Fibroblast of peridontal ligament (primary cell): ENCODE data around the gene KRT79.
"Not testable (repeated sequence)": the region's sequence is repeated elsewhere in the genome, so short reads cannot be mapped to it uniquely, and the experiment has no call there.

ENCODE experiments used
- DNase-seq: peaks from one replicate; pipeline ENCODE4 v3.0.0-alpha.2; 2010; ENCODE audit errors: extremely low read depth

Gene KRT79

DNA sequence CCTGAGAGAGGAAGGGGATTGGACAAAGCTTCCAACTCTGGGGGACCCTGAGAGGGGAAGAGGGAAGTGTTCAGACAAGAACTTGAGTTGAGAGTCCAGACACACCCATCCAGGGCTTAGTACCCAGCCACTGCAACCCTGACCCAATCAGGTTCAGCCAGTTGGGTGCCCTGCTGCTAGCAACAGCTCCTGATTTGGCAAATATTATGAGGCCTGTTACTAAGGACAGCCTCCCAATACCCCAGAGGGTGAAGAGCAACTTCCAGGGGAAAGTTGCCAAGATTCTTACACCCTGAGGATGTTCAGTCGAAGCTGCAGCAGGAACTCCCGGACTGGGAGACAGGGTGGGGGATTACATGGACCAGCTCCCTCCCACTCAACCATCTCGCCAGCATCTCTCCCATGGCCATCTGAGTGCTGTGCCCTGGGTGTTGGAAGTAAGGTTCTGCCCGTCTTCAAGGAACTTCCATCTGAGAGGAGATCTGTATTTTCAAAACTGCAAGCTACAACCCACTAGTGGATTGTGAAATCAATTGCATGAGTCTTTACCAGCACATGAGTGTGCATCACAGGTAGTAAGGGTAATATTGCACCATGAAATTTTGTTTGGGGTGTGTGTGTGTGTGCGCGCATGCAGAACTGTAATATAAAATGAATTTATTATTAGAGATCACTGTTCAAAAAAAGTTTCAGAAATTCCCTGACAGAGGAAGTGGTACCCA, 26.2 kb upstream of the KRT79 start:
- DNase-seq = peak; percentile 43

DNA sequence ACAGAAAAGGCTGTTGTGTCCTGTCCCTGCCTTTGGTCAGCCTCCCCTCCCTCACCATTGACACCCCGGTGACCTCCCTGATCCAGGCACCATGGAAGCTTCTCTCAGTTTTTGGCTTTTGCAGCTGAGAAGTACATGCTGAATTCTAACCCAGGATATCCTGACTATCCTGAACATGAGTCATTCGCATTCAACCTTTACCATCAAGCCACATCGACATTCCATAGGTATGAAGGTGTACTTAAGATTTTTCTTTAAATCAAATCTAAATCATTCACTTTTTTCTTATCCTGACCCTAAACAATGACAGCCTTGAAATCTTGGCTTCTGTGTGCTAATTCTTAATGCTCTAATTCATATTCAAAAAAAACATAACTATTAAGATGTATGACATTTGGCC, 23.4 kb upstream of the KRT79 start:
- no peak for DNase-seq

DNA sequence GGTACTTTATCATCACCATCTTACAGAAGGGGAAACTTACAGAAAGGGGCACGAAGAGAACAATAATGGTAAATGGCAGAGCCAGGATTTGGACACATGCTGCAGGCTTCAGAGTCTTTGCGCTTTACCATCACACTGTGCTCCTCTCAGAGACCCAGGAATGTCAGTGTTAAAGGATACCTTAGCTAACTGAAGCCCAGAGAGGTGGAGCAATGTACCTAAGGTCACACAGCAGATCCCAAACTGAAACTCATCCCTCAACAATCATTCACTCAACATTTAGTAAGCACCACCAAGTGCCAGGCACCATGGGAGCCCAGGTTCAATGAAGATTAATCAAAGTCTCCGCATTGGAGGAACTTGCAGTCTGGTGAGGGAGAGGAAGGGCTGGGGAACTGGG, 22.7 kb upstream of the KRT79 start:
- no peak for DNase-seq

DNA sequence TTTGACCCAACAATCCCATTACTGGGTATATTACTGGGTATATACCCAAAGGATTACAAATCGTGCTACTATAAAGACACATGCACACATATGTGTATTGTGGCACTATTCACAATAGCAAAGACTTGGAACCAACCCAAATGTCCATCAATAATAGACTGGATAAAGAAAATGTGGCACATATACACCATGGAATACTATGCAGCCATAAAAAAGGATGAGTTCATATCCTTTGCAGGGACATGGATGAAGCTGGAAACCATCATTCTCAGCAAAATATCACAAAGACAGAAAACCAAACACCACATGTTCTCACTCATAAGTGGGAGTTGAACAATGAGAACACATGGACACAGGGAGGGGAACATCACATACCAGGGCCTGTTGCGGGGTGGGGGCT, 22.0 kb upstream of the KRT79 start:
- DNase-seq = not testable (repeated sequence)

DNA sequence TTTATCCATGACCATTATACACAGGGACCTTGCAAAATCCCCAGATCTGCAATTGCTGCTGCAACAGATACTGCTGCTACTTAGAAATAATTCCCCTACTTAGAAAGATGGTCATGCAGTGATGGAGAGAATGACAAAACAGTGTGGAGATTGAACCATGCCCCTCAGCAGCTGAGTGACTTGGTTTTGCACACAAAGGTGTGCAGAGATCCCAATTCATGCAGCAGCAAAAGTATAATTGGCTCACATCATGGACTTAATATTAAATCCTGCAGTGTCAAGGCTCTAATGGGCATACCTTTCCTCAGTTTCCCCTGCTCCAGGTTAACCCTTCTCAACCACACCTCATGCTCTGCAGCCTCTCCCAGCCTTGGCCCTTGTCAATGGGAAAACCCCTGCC, 17.7 kb upstream of the KRT79 start:
- no peak for DNase-seq

DNA sequence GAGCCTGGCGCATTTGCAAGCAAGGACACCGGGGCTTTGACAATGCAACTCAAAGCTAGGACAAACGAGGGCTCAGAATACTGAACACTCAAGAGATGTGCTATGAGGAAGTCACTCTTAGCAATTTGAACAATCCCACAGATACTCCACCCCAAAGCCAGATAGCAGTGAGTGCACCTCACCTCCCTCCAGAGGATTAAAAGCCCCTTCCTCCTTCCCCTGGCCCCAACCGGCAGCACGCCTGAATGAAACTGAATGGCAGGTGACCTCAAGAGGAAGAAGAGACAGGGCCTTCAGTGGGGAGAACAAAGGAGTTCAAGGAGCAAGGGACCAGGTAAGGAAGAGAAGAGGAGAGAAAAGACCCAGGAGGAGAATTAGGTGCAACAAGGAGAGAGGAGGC, 16.6 kb upstream of the KRT79 start:
- DNase-seq = no peak

DNA sequence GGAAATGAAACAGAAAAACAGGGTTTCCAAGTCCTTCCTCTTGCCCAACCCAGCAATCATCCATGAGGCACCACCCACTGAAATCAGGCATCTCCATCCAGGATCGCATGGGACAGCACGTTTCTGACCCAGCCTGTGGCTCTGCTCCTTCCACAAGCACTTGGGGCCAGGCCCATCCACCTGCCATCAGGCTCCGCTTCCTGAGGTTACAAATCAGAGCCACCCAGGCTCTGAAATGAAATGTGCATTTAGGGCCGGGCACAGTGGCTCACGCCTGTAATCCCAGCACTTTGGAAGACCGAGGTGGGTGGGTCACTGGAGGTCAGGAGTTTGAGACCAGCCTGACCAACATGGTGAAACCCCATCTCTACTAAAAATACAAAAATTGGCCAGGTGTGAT, 15.4 kb upstream of the KRT79 start:
- no peak for DNase-seq

DNA sequence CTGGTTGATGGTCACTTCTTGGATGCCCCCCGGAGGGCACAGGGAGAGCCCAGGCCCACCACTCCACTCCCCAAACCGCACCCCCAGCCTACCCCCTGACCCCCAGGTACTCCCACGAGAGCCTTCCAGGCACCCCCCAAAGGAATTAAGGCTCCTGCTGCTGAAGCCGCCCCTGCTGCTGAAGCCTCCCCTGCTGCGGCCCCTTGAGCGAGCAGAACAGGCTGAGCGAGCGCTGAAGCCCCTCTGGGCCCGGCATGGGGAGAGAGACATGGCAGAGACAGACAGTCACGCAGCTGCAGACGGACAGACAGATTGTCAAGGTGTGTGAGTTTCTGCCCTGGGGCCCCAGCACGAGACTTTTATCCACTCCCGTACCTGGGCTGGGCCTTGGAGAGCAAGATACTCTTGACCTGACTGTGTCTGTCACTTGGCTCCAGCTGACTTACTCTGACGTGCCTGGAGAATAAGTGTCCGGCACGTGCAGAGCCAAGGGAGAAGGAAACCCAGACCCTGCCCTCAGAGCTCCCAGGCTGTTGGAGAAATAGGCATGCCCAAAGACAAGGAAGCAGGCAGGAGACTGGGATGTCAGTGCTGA, 14.6 kb upstream of the KRT79 start, which contains the start of gene KRT78:
KRT78 (minus strand) TSS at position 334 of the 595 bp plus-strand sequence; CDS start at position 270, 64 bp downstream.
- DNase-seq = no peak

DNA sequence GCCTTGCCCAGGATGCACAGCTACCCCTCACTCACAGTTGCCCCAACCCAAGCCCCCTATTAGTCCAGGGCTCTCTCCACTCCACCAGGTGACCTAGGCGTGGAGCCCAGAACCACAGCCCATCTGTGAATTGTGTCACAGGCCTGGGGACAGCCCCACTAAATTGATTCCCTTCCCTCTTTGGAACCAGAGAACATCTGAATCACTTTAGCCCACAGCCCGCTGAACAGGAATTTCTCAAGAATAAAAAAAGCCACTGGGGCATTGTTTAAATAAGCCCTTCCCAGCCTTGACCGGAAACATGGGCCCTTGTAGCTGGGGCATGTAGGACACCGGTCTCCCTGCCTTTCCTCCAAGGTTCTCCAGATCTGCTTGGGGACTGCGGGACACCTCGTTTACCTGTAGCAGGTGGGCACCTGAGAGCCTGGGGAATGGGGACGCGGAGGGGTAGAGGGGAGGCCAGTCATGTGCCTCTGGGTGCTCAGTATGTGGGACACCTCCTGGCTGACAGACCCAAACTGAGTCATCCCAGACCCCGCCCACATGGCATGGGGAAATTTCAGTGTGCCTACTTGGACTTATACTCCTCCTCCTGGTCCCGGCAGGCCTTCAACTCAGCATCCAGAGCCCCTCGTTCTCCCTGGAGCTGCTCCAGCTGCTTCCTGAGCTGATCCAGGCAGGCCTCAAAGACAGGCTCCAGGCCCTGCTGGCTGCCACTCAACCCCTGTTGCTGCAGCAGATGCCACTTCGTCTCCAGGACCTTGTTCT, 13.4 kb upstream of the KRT79 start:
- no peak for DNase-seq

DNA sequence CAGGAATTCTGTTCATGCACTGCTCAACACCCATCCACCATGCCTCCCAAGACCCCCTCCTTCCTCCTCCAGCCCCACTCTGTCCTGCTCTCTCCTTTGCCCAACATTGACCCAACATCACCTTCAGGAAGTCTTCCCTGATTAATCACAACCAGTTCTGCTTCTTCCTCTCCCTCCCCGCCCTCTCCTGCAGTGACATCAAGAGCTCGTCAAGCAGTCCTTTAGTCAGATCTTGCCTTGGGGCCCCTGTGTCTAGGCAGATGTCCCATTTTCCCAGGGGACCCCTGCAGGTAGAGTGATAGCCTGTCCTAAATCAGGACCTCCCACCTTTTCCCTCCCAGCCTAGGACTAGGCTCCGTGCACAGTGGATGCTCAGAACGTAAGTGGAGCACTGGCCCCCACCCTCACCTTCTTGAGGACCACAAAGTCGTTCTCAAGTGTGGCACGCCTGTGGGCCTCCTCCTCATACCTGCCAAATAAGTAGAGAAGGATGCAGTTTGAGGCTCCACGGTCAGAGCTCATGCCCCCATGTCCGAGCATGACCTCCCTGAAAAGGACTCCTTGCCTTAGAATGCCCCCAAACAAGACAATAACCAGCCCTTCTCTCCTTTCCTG, 12.4 kb upstream of the KRT79 start:
- no peak for DNase-seq

DNA sequence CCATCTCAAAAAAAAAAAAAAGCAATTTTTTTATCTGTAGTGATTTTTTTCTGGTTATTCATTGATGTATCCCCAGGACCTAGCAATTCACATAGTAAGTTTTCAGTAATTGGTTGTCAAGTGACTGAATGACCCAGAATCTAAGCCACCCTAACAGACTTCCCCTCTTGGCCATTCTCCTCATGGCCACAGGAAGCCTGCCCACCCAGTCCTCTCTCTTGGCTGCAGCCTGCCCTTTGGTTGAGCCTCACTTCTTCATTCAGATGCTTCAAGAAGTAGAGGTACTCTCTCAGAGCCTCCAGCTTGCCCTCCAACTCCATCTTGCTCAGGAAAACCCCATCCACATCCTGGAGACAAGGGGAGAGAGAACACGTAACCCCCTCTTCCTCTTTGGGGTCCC, 11.8 kb upstream of the KRT79 start:
- no peak for DNase-seq

DNA sequence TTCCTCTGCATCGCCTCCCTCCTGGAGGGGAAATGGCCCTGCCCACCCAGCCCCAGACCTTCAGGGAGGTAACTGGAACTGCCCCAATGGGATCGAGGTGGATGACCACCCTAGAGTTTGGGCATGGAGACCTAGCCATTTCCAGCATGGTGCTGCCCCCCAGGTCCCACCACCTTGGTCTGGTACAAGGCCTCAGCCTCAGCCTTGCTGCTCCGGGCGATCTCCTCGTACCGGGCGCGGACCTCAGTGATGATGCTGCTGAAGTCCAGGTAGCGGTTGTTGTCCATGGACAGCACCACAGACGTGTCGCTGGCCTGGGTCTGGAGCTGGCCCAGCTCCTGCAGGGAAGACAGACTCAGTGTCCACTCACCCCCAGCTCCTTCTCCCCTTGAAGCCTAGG, 10.3 kb upstream of the KRT79 start:
- DNase-seq = no peak

DNA sequence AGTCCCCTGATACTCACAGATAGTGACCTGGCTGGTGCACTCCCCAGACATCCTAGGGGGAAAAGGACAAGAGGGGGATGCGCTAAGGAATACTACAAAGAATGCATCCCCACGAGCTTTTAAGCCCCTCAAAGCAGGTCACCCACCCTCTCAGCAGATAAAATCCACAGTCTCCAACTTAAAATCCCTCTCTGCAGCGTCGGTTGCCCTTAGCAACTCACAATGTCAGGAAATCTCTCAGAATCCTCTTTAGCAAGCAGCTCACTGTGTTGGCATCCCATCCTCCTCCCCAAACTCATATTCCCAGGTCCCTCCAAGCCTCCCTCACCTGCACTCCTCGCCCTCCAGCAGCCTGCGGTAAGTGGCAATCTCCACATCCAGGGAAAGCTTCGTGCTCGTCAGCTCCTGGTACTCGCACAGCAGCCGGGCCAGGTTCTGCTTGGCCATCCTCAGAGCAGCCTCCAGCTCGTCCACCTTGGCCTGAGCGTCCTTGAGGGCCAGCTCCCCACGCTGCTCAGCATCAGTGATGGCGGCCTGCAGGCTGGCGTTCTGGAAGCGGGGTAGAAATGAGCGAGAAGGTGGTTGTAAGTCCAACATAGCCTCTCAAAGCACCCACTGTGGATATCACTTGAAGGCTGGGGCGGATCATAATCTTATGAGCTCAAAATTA, 5.5 kb upstream of the KRT79 start:
- no peak for DNase-seq

DNA sequence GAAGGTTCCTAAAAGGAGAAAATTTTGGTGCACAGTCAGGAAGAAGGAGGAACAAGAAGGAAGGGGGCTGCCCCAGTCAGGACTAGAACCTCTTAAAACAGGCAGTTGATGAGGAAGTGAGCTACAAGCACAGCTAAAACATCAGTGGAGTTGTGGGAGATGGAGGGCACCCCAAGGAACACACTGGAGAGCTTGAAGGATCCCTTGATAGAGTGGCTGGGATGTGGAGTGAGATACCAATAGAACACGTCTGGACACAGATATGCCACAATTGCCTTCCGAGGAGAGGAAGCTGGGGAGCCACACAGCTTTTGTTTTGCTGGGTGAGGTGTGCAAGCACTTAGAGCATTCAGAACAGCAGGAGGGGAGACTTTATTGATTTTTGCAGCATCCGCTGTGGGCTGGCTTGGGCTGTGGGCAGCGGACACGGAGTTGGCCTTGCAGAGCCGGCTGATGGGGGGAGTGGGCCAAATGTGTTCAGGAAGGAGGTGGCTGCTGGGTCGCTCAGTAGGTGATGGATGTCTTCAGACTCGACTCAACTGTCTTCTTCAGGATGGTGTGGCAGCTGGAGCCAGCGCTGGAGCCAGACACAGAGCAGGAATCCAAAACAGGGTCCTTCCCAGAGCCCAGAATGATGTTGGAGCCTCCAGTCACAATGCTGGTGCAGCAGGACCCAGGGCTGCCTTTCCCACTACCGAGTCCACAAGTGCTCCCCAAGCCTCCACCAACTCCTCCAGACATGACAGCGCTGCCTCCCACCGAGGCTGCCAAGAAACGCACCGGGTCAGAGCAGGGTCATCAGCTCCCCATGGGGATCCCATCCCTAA, 4.7 kb upstream of the KRT79 start:
- no peak for DNase-seq

DNA sequence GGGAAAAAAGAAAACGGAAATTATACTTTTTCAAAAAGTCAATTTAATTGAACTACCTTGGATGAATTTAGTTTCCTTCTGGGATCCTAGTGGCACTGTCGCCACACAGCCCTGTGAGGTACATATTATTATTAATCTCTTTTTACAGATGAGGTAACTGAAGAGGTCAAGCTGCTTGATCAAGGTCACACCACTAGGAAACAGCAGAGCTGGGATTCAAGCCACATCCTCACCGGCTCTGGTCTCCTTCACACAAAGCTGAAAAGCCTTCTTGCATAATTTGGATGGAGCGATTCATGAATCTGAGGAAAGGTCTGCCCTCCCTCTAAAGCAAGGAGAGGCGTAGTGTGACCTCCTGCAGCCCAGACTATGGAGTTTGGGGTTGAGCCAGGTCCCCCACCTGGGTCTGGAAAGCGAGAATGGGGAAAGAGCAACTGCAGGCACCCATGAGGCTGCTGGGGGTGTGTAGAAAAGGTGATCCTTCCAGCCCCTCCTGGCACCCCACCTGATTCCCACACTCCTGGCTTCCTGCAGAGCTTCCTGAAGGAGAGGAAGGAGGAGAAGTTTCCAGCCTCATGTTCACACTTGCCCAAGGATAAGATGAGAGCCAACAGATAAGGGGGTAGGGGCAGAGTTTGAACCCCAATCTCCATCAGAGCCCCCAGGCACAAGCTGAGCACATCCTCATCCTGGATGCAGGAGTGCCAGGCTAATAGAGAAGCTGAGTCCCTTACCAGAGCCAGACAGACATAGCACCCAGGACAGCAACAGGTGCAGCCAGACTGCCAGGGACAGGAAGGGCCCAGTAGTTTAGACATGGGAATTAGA, 3.9 kb upstream of the KRT79 start:
- DNase-seq = no peak

DNA sequence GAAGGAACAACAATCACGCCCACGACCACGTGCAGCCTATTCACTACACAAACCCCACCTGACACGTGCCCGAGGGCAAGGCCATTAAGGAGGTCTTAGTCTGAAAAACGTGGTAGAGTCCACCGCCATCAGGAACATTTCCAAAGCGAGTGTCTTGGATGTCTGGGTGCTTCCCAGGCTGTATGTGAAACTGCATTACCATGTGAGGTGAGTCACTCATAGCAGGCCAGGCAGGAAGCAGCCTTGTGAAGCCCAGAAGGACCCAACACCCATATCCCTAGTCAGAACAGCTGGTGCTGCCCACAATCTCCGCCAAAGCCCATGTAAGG, 3.3 kb upstream of the KRT79 start:
- DNase-seq = peak; percentile 41

DNA sequence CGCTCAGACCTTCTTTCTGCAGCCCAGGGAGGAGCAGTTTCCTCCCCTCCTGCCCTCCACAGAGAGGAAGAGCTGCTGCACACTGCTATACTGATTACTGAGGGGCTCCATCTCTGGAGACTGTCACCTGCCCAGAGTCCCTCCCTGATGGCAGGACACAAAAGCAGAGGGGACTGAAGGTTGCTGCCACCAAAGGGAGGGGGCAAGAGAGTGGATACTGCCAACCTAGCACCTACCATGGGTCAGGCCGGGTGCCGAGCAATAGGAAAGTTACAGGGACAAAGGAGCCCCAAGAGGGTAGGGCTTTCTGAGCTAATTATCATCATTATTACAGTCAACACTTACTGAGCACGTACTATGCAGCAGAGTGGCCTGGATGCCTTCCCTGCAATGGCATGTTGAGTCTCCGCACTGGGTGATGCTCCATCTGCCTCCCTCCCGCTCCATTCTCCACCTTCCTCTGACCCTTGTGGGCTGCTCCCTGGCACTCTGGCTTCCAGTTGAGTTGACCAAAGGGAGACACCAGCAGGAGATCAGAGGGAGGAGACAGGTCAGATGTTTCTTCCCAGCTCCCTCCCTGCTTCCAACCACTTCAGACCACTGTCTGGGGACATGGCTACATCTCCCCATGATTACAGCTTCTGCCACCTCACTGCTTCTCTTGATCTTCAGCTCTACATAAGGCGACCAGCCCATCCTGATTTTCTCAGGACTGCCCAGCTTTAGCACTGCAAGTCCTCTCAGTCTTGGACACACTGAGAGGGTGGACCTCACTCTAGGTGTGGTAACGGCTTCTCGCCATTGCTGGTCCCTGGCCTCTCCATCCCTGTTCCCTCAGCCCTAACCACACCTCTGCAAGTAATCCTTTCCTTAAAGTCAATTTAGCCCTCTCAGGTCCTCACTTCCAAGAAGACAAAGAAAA, 2.6 kb upstream of the KRT79 start:
- no peak for DNase-seq

DNA sequence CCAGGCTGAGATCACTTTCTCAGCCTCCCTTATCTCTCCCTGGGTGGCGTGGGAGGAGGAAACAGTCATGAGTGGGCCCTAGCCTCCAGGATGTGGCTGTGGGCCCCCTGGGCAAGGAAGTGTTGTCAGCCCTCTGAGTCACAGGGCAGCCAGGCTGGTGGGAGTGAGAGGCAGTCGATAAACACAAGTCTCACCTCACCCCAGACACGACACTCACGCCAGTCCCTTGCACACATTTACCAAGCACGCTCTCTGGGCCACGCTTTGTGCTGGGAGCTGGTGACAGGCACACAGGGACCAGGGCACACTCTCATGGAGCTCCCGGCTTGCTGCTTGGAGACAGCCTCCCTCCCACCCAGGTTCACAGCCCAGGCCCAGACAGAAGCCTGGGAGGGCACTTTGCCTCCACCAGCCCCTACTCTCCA, 1.9 kb upstream of the KRT79 start:
- DNase-seq = no peak
